Measurements from ENCODE around the gene CARMIL1. TPM values are rescaled to one million over a fixed set of nuclear protein-coding genes. Genes with fewer than 3 reads are reported as not detected.

The CARMIL1 gene
- total RNA-seq, 4 donors from 2014 or later, result 13.9 to 47.6 (median 30.4) TPM

DNA sequence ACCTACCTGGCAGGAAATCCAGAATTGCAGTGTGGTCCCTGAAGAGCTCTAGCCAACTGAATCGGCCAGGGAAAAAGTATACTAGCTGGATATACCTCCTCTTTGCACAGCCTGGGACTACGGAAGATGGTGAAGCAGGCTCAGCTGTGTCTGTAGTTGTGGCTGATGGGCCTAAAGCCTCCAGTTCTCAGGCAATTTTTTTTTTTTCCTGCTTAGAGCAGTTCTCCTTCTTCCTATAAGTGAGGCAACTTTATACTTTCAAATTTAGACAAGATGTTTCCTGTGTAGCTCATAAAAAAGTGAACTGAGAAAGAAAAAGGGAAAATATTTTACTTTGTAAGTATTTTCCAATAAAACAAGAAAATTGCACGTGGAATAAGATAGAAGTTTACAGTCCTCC is 172.9 kb downstream of the CARMIL1 start:
- no peak for TF ChIP-seq CTCF (IDR thresholded peaks at IDR 0.05; ENCODE audit: low read depth)

GRCh38 chr6:25453288-25453687 is 174.1 kb downstream of the CARMIL1 start:
- TF ChIP-seq CTCF (IDR thresholded peaks at IDR 0.05; ENCODE audit: low read depth), result no peak

- TF ChIP-seq CTCF (IDR thresholded peaks at IDR 0.05; ENCODE audit: low read depth), result no peak
Measured at GRCh38 chr6:25454136-25454535, 175.0 kb downstream of the CARMIL1 start.

DNA sequence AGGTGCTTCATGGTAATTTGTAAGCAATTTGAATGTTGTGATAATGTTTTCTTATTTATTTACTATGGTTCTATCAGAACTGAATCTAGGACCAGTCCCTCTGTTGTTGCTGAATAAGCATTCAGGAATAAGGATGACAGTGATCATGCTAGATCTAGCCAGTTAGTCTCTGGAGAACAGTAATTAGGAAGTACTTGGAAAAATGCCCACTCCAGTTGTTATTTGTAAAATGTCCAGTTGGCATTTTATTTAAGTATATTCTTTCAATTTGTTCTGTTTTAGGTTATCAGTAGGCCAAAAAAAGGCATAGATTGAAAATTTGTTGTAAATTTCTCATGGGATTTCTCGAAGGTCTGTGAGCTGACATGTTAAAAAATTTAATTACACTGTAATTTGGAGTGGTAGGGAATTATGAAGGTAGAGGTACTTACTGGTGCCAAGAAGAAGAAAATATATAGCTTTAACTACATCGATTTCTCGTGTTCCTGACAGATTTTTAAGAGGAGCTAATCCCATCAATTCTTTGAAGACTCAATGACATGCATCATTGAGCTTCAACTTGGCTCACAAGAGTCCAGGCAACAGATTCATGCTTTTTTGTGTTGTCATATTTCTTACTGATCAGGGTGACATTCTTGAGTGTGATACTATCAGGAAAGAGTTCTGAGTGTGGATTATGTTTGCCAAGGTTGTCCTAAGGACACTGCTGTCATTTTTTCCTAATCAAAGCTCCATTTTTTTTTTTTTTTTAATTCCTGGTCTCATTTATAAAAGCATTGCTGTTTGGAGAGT is 177.3 kb downstream of the CARMIL1 start:
- no peak for TF ChIP-seq CTCF (IDR thresholded peaks at IDR 0.05; ENCODE audit: low read depth)

GRCh38 chr6:25457516-25457915 is 178.3 kb downstream of the CARMIL1 start:
- no peak for TF ChIP-seq CTCF (IDR thresholded peaks at IDR 0.05; ENCODE audit: low read depth)

DNA sequence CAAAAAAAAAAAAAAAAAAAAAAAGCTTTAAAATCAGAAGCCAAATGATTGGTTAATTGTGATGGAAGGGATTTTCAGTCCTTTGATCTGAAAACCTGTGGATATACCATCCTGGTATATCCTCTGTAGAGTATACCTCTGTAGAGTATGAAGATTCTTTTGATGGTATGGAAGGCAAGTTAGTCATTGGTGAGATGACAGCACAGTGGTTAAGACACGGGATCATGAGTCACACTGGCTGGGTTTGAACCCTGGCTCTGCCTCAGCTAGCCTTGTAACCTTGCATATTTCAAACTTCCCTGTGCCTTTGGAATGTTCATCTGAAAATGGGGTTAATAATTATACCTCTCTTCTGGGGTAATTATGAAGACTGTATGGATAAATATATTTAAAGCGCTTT is 179.3 kb downstream of the CARMIL1 start:
- TF ChIP-seq CTCF (IDR thresholded peaks at IDR 0.05; ENCODE audit: low read depth), result no peak

- TF ChIP-seq CTCF (IDR thresholded peaks at IDR 0.05; ENCODE audit: low read depth), result no peak
Measured at GRCh38 chr6:25462235-25462897, 183.2 kb downstream of the CARMIL1 start.

All from subcutaneous adipose tissue (tissue), 4 donors.